Mucosa of descending colon (tissue), 3 donors: ENCODE measurements around the gene SPATS2. TPM values are rescaled to one million over a fixed set of nuclear protein-coding genes. Genes with fewer than 3 reads are reported as not detected.

Experiments used
- ATAC-seq: fragments of 200-7000 bp; cut with Tn5 transposase; one replicate; pipeline ENCODE4 v1.9.1; 2020; ENCODE audit warnings: mild to moderate bottlenecking, moderate library complexity
- DNase-seq, 3 donors: peaks; one replicate each; pipeline ENCODE4 v3.0.0-alpha.2; 2020
- H3K36me3 ChIP-seq: fragments of 200-600 bp; one replicate; pipeline ENCODE4 v1.8.0; 2021; ENCODE audit warnings: low read depth, mild to moderate bottlenecking
- H3K4me1 ChIP-seq: fragments of 200-600 bp; one replicate; pipeline ENCODE4 v1.8.0; 2021; ENCODE audit warnings: low read depth, mild to moderate bottlenecking
- H3K4me3 ChIP-seq: fragments of 200-600 bp; one replicate; pipeline ENCODE4 v1.8.0; 2021; ENCODE audit warnings: mild to moderate bottlenecking
- H3K9me3 ChIP-seq: fragments of 200-600 bp; one replicate; pipeline ENCODE4 v1.8.0; 2021; ENCODE audit warnings: mild to moderate bottlenecking
- CTCF ChIP-seq: fragments of 200-600 bp; IDR thresholded peaks from one replicate; pipeline ENCODE4 v1.8.0; 2022; ENCODE audit warnings: antibody characterized with exemption, mild to moderate bottlenecking
- intact Hi-C, 2 donors: fragments of 100-400 bp; cut with DNase I in 1 of 2; cut with micrococcal nuclease in 1 of 2; formaldehyde crosslinking; loops; one replicate each; pipeline versions ENCODE4 v1.11.0 to v1.11.1; 2022; cut with DNase I, micrococcal nuclease
- total RNA-seq, 3 donors: library from RNA; stranded (reverse); fragmentation: NEBNext Ultra II Directional in 2 of 3; extraction: Animal tissue kit (Norgen Biotek cat#: 25700) in 2 of 3; gene quantifications; one replicate each; pipeline versions ENCODE4 v1.2.1 to v1.2.4, GENCODE V29; 2021 to 2023
- donor health status: DM: no; HTN: no; CAD: no; lungs with moderate emphysema.
- donor health status: DM: no; HTN: no; CAD: no.
- donor health status: DM: no; HTN: yes; CAD: no.

SPATS2 gene
- total RNA-seq, 3 donors from 2014 or later = 15.0 to 19.8 (median 18.3) TPM

GRCh38 chr12:49557187-49557916, 190.1 kb downstream of the SPATS2 start:
- no peak for TF ChIP-seq CTCF
- Histone ChIP-seq H3K4me1 (no peaks in the 10 kb centered on the region), H3K4me3 (no peak overlapping the region), H3K9me3 (no peaks in the 10 kb centered on the region), H3K36me3 (peaks cover 3% of the 10 kb centered on the region)
- intact Hi-C loops = no loop called here
- DNase-seq = no peak
- no peak for ATAC-seq

GRCh38 chr12:49557917-49558215, 190.6 kb downstream of the SPATS2 start:
- Histone ChIP-seq H3K4me1 (no peaks in the 10 kb centered on the region), H3K9me3 (no peaks in the 10 kb centered on the region), H3K36me3 (peaks cover 4% of the 10 kb centered on the region), H3K4me3 (no peak overlapping the region)
- no peak for TF ChIP-seq CTCF
- DNase-seq (no peak), ATAC-seq (peak; percentile 16)
- intact Hi-C loops = no loop called here

- ATAC-seq (no peak), DNase-seq (no peak)
- no peaks in the 10 kb centered on the region for H3K4me1 ChIP-seq
- H3K4me3 ChIP-seq = no peak overlapping the region
- no peak for TF ChIP-seq CTCF
- intact Hi-C loops = no loop called here
- peaks cover 10% of the 10 kb centered on the region for H3K36me3 ChIP-seq
- no peaks in the 10 kb centered on the region for H3K9me3 ChIP-seq
Observed at GRCh38 chr12:49558526-49558925, 191.3 kb downstream of the SPATS2 start.

GRCh38 chr12:49559011-49559675, 191.9 kb downstream of the SPATS2 start:
- no peak for TF ChIP-seq CTCF
- ATAC-seq (no peak), DNase-seq (no peak)
- H3K9me3 ChIP-seq = no peaks in the 10 kb centered on the region
- H3K36me3 ChIP-seq = peaks cover 10% of the 10 kb centered on the region
- no peaks in the 10 kb centered on the region for H3K4me1 ChIP-seq
- intact Hi-C loops = no loop called here
- no peak overlapping the region for H3K4me3 ChIP-seq

GRCh38 chr12:49560695-49561094, 193.4 kb downstream of the SPATS2 start:
- no peak for TF ChIP-seq CTCF
- intact Hi-C loops = no loop called here
- no peaks in the 10 kb centered on the region for H3K9me3 ChIP-seq
- DNase-seq = no peak
- no peak for ATAC-seq
- no peak overlapping the region for H3K4me3 ChIP-seq
- no peaks in the 10 kb centered on the region for H3K4me1 ChIP-seq
- H3K36me3 ChIP-seq = peaks cover 10% of the 10 kb centered on the region
